GM13976 (cell line): ENCODE data around the gene SERPINE2.

ENCODE experiments used
- DNase-seq: peaks from one replicate; pipeline ENCODE4 v3.0.0; 2012; ENCODE audit warnings: low spot score
- CTCF ChIP-seq: IDR thresholded peaks from 2 replicates; pipeline ENCODE4 v1.5.1; 2012; ENCODE audit warnings: borderline replicate concordance, mild to moderate bottlenecking; ENCODE audit not compliant: insufficient read depth; ENCODE audit errors: extremely low read depth, missing control alignments, control extremely low read depth
- in situ Hi-C: fragments of 300-500 bp; cut with MboI; formaldehyde crosslinking; loops from one replicate; pipeline ENCODE4 v1.12.0; 2022; ENCODE audit warnings: low sequenced_read_pairs, mixed read lengths, inconsistent platforms; ENCODE audit not compliant: unreplicated experiment

The SERPINE2 gene

GRCh38 chr2:223929571-223930102, 109.4 kb downstream of the SERPINE2 start:
- in situ Hi-C loops = no loop called here
- TF ChIP-seq CTCF = no peak
- DNase-seq = no peak

GRCh38 chr2:223928113-223929006, 110.7 kb downstream of the SERPINE2 start:
- in situ Hi-C loops = no loop called here
- no peak for TF ChIP-seq CTCF
- no peak for DNase-seq

- DNase-seq = no peak
- no peak for TF ChIP-seq CTCF
- in situ Hi-C loops = no loop called here
Measured at GRCh38 chr2:223925106-223925505, 114.0 kb downstream of the SERPINE2 start.
